ENCODE data around the gene LTF.
"Not testable (repeated sequence)": the region's sequence is repeated elsewhere in the genome, so short reads cannot be mapped to it uniquely, and the experiment has no call there.

Gene LTF

DNA sequence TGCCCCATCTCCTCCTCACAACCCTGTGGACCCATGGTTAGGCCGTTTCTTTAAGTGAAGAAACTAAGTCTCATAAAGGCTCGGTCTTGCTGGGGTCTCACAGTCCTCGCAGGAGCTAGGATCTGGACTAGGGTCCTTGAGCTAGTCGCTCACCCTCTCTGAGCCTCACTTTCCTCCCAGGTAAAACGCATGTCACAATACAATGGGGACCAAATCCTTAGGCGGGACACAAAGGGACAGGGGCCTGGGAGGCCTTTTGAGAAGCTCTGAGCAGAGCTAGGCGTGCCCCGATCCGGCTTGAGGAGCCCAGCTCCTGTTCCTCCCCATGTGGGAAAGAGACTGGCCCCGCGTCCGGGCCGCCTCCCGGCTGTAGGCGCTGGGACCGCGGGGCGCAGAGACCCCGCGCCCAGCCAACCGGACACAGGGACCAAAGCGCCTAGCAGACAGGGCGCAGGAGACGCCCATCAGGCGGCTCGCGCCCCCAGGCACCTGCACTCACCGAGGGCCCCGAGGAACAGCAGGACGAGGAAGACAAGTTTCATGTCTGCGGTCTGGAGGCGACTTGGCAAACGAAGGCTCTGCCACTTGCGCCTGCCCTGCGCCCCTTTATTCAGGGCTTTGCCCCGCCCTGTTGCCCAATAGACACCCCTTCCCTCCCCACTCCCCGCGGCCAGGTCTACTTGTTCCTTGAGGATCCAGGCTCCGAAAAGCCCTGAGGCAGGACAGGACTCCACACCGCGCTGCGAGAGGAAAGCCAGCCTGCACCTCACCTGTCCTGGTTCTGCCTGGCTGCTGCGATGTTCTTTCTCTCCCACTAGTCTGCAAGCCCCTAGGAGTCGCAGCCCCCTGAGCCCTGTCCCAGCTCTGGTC, at the start of gene LTF:
Gene LTF, minus strand, starts transcription at position 580 of the 870 bp plus-strand sequence. Its CDS starts 38 bp downstream, at position 542.
- DNase-seq: no peak

DNA sequence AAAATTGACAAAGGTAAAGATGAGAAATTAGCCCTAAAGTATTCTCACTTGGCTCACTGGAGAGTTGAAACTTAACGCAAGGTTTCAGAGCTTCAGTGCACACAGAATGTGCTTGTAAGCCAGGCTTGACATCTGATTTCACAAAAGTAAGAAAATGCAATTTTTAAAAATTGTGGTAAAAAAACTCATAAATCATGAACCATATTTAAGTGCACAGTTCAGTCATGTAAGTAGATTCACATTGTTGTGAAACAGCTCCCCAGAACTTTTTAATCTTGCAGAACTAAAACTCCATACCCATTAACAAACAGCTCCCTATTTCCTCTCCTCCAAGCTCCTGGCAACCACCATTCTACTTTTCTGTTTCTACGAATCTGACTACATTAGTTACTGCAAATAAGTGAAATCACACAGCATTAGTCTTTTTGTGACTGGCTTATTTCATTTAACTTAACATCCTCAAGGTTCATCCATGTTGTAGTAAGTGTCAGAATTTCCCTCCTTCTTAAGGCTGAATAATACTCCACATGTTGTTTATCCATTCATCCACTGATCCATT, 47.6 kb upstream of the LTF start:
- no peak for DNase-seq

DNA sequence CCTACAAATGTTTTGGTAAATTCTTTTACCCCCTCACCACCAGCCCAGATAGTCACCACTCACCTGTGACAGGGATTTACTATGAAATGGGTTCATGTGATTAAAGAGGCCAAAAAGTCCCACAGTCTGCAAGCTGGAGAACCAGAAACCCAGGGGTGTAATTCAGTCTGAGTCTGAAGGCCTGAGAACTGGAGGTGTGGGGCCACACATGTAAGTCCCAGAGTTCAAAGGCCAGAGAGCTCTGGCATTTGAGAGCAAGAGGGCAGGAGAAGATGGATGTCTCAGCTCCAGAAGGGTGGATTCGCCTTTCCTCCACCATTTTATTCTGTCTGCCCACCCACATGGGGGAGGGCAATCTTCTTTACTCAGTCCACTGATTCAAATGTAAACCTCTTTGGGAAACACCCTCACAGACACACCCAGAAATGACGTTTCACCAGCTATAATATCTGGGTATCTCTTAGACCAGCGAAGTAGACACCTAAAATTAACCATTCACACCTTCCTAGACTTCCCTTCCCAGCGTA, 45.0 kb upstream of the LTF start:
- DNase-seq: no peak

DNA sequence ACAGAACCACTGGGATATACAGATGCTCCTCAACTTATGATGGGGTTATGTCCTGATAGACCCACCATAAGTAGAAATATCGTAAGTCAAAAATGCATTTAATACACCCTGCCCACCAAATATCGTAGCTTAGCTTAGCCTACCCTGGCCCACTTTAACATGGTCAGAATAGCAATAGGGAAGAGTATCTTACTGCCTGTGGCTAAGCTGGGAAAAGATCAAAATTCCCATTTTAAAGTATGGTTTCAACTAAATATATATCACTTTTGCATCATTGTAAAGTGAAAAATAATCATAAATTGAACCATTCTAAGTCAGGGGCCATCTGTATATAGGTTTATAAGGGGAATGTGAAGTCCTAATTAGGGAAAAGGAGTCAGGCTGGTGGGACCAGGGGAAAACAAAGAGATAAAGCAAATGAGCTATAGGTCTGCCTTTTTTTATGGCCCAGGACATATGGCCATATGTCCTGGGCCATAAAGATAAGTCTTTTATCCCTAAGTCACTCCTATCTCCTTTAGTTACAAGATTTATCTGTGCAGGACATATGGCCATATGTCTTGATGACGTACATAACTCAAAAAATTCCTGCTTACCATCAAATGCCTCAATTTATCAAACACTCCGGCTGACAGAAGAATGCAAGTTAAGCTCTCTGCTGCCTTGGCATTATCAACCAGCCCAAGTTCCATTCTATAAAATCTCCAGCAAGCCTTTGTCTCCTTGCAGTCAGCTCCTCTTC, 44.3 kb upstream of the LTF start:
- no peak for DNase-seq

DNA sequence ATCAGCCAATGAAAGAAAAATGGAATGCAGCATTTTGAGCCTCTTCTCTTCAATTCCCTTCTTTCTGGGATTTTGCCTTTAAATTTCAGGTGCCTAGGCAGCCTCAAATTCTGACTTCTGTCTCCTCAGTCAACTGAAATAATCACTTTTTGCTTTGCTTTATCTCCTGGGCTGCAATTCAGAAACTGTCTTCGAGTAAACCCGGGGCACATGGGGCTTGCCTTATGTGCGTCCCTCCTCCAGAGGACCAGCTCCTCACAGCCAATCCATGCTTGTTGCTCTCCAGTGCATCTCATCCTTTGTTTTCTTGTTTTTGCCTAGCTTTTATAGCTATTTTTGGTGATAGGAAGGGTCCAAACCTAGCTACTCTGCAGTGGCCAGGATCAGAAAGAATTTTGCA, 41.8 kb upstream of the LTF start:
- DNase-seq: no peak

DNA sequence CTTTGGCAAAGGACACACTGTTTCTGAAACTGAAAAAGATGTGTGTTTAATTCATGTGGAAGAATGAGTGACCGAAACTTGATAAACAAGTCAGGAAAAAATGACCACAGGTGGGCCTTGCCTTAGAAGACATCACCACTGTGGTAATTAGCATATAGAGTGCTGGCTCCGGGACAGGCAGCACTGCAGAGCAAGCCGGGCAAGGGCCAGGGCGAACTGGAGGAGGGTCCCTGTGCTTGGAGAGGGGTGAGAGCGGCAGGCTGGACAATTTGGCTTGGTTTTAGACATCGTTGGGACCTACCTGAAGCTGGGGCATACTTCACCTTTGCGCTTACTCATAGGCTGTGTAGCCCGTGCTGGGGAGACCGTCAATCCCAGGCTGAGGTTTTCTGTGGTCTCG, 41.2 kb upstream of the LTF start:
- no peak for DNase-seq

DNA sequence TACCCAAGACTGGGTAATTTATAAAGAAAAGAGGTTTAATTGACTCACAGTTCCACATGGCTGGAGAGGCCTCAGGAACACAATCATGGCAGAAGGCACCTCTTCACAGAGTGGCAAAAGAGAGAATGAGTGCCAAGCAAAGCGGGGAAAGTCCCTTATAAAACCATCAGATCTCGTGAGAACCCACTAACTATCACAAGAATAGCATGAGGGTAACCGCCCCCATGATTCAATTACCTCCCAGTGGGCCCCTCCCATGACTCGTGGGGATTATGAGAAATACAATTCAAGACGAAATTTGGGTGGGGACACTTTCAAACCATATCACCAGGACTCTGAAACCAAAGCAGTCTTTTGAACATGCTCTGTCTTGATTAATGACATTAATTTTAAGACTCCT, 40.1 kb upstream of the LTF start:
- peak; percentile 62 for DNase-seq

DNA sequence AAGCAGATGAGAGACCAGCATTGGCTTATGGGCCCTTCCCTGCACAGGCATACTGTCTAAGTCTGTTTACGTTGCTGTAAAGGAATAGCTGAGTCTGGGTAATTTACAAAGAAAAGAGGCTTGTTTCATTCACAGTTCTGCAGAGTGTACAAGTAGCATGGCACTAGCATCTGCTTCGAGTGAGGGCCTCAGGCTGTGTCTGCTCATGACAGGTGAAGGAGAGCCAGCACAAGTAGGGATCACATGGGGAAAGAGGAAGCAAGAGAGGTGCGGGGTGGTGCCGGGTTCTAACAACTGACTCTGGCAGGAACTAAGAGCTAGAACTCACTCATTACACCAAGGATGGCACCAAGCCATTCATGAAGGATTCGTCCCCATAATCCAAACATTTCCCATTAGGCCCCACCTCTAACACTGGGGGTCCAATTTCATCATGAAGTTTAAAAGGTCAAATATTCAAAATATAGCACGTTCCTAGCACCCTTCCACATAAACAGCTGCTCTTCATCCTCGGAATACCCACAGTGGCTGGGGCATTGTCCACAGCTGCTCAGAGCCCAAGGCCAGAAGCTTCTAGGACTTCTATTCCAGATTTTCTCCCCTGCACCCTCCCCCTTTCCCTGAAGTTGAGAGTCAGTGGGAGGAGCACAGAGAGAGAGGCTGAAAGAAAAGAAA, 38.6 kb upstream of the LTF start:
- no peak for DNase-seq

DNA sequence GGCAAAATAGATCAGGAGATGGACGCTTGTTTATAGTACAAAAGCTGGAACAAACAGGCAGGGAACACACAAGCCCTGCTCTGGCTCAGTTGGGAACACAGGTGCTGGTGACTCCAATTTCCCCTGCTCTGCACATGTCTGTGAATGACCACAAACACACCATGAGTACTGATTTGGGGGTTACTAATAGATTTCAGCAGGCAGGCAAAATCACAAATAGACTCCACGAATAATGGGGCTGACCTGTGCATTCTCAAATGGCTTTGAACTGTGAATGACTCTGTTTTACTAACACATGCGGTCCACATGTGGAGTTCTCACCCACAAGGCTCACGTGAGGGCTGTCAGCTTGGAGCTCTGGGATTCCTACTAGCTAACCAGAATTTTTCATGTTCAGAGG, 37.0 kb upstream of the LTF start:
- DNase-seq: no peak

DNA sequence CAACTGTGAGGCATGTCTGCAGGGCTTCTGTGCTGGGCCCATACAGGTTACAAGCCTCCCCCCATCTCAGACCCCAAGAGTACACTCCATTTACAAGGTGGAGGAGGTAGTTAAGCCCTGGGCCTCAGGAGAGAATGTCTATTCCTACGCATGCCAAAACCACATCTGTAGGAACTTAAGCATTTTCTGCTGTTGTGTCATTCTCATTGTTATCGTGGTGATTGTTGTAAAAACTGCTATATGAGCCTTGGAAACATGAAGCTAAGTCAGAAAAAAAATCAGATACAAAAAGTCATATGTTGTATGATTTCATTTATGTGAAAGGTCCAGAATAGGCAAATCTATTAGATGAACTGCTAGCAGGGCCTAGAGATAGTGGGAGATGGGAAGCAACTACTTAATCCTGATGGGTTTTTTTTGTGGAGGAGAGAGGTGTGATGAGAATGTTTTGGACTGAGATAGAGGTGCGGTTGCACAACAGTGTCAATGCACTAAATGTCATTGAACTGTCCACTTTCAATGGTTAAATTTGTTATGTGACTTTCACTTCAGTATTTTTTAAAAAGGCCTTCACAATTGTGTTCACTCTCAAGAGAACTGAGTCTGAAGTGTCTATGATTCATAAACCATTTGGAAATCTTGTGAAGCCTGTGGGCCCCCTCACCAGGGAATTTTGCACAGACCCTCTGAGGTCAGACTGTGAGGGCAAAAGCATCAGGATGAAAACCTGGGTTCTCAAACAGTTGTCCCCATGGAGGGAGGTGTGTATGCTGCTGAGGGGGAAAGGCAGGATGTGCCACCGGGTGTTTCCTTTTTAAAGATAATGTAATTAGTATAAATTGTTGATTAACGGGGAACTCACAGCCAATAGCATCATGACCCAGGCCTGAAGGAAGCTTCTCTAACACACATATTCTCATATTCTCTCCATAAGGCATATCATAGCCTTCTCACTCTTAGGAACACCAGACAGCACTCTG, 36.2 kb upstream of the LTF start:
- DNase-seq: no peak

DNA sequence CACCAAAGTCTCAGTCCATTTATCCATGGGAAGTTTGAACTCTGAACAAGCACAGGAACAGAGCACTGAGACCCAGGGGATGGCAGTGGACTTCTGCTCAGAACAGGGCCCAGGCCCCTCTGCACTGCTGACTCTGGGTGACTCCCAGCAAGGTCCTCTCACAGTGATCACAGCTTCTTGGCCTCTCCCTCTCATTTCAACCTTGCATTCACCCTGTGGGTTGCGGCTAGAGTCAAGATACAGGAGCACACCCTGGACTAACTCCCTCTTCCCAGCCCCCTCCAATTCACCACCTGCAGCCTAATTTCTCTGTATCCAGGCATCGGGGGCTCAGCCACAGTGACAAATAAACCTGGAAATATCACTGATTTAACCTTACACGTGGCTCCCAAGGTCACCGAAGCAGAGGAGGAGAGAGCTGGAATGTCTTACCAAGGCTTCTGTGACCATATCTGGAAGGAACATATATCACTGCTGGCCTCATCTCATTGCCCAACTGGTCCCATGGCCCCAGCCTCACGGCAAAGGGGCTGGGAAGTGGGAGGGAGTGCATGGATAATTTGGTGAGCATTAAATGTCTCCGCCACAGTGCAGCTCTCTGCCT, 34.3 kb upstream of the LTF start:
- DNase-seq: no peak

DNA sequence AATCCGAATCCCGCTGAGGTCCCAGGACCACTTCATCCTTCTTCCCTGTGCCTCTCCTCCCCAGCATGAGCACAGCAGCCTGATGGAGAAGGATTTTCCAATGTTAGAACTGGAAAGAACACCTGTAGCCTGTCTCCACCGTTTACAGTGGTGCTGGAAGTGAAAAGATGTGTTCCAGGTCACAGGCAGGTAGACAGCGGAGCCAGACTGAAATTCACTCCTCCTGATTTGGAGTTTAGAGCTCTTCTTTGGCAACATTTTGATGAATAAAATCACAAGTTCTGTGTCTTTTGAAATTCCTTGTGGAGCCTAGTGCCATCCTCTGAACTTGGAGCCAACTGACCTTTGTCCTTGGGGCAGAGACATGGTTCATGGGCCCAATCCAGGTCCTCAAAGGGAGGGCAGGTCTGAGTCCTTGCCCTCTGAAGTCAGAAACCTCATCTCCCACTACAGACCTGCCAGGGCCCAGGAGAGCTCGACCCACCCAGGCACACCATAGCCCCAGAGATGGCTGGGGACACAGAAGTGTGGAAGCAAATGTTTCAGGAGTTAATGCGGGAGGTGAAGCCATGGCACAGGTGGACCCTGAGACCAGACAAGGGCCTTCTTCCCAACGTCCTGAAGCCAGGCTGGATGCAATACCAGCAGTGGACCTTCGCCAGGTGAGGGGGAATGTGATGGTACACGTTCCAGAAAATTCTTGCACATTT, 33.0 kb upstream of the LTF start, which contains the start of gene RTP3:
Gene RTP3, plus strand, starts transcription at position 421 of the 710 bp plus-strand sequence. Its CDS starts 87 bp downstream, at position 508.
- no peak for DNase-seq

DNA sequence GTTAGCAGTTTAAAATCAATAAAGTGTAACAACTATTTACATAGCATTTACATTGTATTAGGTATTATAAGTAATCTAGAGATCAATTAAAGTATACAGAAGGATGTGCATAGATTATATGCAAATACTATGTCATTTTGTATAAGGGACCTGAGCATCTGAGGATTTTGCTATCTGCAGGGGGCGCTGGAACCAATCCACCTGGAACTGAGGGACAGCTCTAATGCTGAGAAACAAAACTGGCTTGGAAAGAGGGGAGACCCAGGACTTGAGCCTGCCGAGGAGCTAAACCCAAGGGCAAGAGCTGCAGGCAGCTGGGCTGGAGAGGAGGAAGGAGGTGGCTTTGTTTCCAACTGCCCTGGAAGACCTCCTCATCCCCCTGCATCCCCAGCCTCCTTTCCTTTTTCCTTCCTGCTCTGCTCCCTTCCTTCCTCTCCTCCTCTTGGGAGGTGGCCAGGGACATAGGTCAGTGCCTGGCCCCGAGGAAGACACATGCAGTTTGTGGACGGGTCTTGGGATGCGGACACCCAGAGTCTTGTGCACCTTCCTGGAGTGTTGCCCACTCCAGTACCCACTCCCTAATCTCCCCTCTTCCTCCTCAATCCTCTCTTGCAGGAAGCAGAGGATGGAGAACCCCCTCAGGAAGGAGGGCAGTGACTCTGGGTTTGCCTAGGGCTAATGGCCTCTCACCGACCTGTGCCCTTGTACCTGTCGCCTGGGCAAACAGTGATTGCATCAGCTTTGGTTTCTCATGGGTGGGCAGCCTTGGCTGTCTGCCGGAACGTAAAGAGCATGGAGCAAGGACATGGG, 32.2 kb upstream of the LTF start:
- peak; percentile 49 for DNase-seq

DNA sequence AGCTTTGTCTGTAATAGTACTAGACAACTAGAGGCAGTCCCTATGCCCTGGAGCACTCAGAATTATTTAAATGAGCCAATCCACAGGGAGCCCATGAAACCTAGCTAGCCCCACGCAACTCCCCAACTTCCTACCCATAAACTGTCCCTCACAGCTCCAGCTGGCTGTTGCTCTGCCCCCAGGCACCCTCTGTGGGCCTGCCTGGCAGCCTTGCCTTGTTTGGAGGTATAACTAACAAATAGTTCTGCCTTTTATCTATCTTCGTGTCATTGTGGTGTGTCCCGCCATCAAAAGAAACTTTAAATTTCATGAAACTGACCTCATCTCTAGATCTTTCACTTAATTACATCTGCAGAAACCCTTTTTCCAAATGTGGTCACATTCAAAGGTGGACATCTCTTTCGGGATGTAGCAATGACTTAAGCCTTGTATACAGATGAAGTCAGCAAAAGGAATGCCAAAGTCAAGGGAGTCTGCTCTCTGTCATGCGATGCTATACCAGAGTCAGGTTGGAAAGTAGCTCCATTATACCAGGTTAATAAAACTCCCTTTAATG, 31.3 kb upstream of the LTF start:
- DNase-seq: no peak

DNA sequence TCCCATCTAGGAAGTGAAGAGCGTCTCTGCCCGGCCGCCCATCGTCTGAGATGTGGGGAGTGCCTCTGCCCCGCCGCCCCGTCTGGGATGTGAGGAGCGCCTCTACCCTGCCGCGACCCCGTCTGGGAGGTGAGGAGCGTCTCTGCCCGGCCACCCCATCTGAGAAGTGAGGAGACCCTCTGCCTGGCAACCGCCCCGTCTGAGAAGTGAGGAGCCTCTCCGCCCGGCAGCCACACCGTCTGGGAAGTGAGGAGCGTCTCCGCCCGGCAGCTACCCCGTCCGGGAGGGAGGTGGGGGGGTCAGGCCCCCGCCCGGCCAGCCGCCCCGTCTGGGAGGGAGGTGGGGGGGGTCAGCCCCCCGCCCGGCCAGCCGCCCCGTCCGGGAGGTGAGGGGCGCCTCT, 29.8 kb upstream of the LTF start:
- DNase-seq: not testable (repeated sequence)

DNA sequence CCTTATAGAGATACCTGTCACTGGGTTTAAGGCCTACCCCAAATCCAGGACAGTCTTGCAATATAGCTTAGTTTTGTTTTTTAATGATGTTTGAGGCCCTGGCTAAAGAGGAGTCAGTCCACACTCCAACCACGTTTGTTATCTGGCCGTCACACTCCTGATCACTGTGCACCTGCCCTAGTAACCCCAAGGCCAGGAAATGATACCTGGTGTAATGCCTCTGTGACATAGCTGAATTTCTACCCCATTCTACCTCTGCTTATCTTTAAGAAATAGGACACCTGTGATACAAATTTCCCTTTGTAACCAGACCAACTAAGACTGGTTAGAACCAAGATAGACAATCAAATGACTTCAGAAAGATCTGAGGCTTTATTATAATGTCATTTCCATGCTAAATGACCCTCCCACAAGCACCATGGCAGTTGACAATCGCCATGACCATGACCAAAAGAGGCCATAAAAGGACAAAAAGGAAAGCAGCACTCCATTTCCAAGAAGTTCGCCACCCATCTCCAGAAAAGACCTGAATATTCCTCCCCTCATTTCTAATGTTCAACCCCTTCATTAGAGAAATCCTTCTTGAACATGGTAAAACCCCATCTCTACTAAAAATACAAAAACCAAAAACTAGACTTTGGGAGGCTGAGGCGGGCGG, 28.3 kb upstream of the LTF start:
- DNase-seq: no peak

DNA sequence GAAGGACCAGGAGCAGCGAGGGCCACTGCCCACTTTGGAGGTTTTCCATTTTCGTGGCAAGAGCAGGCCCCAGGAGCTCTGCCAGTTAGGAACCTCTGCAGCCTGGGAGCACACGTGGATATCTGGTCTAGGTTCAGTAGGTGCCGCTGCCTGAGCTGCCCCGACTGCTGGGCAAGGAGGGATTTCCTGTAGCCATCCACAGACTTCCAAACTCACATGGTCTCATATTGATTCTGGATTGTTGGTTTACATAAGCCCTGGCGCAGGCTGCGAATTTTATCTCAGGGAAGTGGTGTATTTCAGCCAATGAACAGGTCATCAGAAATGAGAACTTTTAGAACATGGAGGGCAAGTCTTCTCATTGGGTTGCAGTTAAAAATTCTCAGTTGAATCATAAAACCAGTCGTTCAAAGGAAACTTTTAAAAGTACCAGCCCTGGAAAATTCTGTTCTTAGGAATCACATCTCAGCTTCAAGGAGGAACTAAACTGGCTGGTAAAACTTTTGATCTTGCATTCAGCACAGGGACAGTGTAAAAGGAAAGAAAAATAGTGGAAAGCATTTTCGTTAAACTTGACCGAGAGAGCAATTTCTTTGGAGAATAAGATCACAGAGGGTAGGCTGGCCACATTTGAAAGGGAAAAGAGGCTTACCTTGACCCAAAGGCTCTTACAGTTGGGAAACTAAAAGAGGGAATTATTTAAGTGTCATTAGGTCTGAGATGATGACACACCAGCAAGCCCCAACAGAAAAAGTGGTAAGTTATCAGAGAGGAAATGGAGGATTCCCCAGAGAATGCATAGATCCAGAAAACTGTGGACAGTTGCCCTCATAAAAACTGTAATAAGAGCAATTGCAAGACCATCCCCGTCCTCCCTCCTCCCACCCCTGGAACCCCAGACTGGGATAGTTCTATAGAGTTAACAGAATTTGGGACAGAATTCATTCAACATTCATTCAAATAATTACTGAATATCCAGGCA, 26.7 kb upstream of the LTF start:
- DNase-seq: no peak

Measured in stimulated activated CD4-positive, alpha-beta T cell treated with anti-CD3 and anti-CD28 coated beads, Interleukin-4, amount 100 ng/mL, for 24 hours (primary cell).